ENCODE results near the gene OCA2. TPM values are rescaled to one million over a fixed set of nuclear protein-coding genes. Genes with fewer than 3 reads are reported as not detected.

OCA2 gene
- total and polyA plus RNA-seq, 10 donors, result 0.39 to 3.0 (median 1.0) TPM

DNA sequence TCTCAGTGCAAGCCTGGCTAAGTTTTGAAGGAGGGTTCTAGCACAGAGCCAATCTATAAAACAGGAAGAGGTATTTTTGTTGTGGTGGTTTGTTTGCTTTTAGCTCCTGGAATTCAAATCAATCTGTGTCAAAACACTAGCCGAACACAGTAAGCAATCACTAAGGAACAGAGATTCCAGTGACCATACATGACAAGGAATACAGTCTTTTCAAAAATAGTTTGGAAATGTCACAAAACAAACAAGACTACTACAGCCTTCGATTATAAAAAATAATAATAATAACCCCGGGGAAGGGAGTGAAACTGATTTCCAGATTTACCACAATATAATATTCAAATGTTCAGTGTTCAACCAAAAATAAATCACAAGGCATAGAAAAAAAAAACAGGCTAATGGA lies 166.5 kb downstream of the OCA2 start:
- WGBS, 5 donors, result 87 to 93% (median 91%) methylated on average over 3 of the region's 3 CpGs
- intact Hi-C loops (cut with DNase I; ENCODE audit: low total_unique reads), result no loop called here
- H3K9me3 ChIP-seq, result peaks cover 0 to 52% (median 30%) of the 10 kb centered on the region in 8 donors

DNA sequence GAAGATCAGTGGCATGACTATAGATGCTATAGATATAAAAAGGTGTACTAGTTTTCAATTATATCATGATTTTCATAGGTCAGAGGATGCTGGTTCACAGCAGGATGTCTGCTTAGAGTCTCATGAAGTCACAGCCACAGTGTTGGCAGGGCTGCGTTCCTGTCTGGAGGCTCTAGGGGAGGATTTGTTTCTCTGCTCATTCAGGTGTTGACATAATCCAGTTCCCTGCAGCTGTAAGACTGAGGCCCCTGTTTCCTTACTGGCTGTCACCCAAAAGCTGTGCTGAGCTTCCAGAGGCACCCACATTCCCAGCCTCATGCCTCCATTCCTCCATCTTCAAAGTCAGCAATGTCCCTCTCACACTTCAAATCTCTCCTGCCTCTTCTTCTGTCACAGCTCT lies 170.7 kb downstream of the OCA2 start:
- 53 to 84% (median 68%) methylated on average over 1 of the region's 1 CpG for WGBS, 5 donors
- H3K4me3 ChIP-seq, result no peak overlapping the region
- peaks cover 0 to 33% (median 24%) of the 10 kb centered on the region in 8 donors for H3K9me3 ChIP-seq
- intact Hi-C loops (cut with DNase I; ENCODE audit: low total_unique reads), result no loop called here
- no peak overlapping the region for H3K27ac ChIP-seq
- H3K4me1 ChIP-seq, result no peaks in the 10 kb centered on the region
- DNase-seq, result no peak
- TF ChIP-seq, protein P1, sequence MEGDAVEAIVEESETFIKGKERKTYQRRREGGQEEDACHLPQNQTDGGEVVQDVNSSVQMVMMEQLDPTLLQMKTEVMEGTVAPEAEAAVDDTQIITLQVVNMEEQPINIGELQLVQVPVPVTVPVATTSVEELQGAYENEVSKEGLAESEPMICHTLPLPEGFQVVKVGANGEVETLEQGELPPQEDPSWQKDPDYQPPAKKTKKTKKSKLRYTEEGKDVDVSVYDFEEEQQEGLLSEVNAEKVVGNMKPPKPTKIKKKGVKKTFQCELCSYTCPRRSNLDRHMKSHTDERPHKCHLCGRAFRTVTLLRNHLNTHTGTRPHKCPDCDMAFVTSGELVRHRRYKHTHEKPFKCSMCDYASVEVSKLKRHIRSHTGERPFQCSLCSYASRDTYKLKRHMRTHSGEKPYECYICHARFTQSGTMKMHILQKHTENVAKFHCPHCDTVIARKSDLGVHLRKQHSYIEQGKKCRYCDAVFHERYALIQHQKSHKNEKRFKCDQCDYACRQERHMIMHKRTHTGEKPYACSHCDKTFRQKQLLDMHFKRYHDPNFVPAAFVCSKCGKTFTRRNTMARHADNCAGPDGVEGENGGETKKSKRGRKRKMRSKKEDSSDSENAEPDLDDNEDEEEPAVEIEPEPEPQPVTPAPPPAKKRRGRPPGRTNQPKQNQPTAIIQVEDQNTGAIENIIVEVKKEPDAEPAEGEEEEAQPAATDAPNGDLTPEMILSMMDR (IDR thresholded peaks at IDR 0.05 in 8 of 11, conservative IDR thresholded peaks at IDR 0.05 in 3 of 11), result no peak
- no peak for TF ChIP-seq POLR2A (IDR thresholded peaks at IDR 0.05)
- no peak for TF ChIP-seq POLR2AphosphoS5 (IDR thresholded peaks at IDR 0.05)
- H3K27me3 ChIP-seq (replicated peaks in 1 of 7), result no peaks in the 10 kb centered on the region
- H3K36me3 ChIP-seq, result no peaks in the 10 kb centered on the region

More for the DNA sequence above, 166.5 kb downstream of the OCA2 start:
- no peak for DNase-seq
- H3K27ac ChIP-seq, result no peak overlapping the region
- H3K4me3 ChIP-seq, result no peak overlapping the region
- H3K27me3 ChIP-seq (replicated peaks in 1 of 7), result no peaks in the 10 kb centered on the region
- H3K4me1 ChIP-seq, result no peaks in the 10 kb centered on the region
- no peak for TF ChIP-seq POLR2AphosphoS5 (IDR thresholded peaks at IDR 0.05)
- no peak for TF ChIP-seq POLR2A (IDR thresholded peaks at IDR 0.05)
- TF ChIP-seq, protein P1 (IDR thresholded peaks at IDR 0.05 in 8 of 11, conservative IDR thresholded peaks at IDR 0.05 in 3 of 11), result no peak
- H3K36me3 ChIP-seq, result no peaks in the 10 kb centered on the region

DNA sequence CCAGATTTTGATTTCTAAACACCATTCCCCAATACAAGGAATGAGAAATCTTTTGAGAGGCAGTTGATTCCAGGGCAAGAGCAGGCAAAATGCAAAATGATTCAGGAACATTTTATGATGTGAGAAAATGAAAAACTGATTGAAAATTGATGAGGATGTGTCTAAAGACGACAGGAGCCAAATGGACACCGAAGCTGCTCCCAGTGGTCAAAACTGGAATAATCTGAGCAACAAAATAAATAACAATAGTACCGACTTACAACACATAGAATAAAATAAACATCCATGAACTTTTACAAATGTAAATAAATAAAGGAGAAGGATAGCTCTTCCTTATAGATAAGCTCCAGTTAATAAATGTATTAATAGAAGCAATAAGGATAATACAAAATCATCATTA lies 186.8 kb downstream of the OCA2 start:
- no peak for DNase-seq
- 81 to 86% (median 83%) methylated on average over 3 of the region's 3 CpGs for WGBS, 5 donors
- TF ChIP-seq, protein P1 (IDR thresholded peaks at IDR 0.05 in 8 of 11, conservative IDR thresholded peaks at IDR 0.05 in 3 of 11), result no peak
- TF ChIP-seq POLR2AphosphoS5 (IDR thresholded peaks at IDR 0.05) (no peak), POLR2A (IDR thresholded peaks at IDR 0.05) (no peak)
- Histone ChIP-seq H3K4me1 (no peaks in the 10 kb centered on the region), H3K36me3 (no peaks in the 10 kb centered on the region), H3K4me3 (no peak overlapping the region), H3K27ac (no peak overlapping the region), H3K27me3 (replicated peaks in 1 of 7) (no peaks in the 10 kb centered on the region), H3K9me3 (peaks cover 0 to 40% (median 20%) of the 10 kb centered on the region in 8 donors)
- intact Hi-C loops (cut with DNase I; ENCODE audit: low total_unique reads), result loop anchor here (5.0 kb wide), 1 partner anchor 50 kb away; no protein-coding TSS in a partner anchor

DNA sequence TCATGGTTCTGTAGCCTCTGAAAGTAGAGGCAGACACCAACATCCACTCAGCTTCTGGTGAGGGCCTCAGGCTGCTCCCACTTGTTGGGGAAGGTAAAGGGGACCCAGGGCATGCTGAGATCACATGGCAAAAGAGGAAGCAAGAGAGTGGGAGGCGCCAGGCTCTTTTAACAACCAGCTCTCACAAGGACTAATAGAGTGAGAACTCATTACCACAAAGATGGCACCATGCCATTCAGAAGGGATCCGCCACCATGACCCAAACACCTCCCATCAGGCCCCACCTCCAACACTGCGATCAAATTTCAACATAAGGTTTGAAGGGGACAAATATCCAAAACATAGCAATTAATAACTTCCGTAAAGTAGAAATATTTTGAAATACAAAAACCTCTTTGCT lies 192.3 kb downstream of the OCA2 start:
- Histone ChIP-seq H3K27ac (no peak overlapping the region), H3K36me3 (no peaks in the 10 kb centered on the region), H3K27me3 (replicated peaks in 1 of 7) (no peaks in the 10 kb centered on the region), H3K4me3 (no peak overlapping the region), H3K4me1 (no peaks in the 10 kb centered on the region), H3K9me3 (peaks cover 0 to 61% (median 17%) of the 10 kb centered on the region in 8 donors)
- DNase-seq, result no peak
- WGBS, 5 donors, result 78 to 88% (median 85%) methylated on average over 4 of the region's 4 CpGs
- intact Hi-C loops (cut with DNase I; ENCODE audit: low total_unique reads), result no loop called here
- TF ChIP-seq, protein P1 (IDR thresholded peaks at IDR 0.05 in 8 of 11, conservative IDR thresholded peaks at IDR 0.05 in 3 of 11), result no peak
- TF ChIP-seq POLR2A (IDR thresholded peaks at IDR 0.05), result no peak
- no peak for TF ChIP-seq POLR2AphosphoS5 (IDR thresholded peaks at IDR 0.05)
